ENCODE data around the gene PCDHA1.

PCDHA1 gene

DNA sequence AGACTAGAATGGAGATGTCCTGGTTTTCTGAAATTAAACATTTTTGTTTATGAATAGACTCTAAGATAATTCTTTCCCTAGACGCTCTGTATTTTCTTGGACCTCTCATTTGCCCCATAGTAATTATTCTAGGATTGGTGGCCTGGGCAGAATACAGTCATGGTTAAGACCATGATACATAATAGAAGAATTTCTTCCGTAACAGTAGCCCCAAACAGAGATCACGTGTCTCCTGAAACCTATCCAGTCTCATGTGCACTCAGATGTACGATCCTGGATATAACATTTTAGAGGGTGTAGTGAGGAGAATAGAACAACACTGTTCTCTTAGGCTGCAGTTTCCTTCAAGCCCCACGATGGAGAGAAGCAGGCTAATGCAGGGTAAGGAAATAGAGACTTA, 202.7 kb downstream of the PCDHA1 start:
- DNase-seq (ENCODE audit: low spot score): no peak

DNA sequence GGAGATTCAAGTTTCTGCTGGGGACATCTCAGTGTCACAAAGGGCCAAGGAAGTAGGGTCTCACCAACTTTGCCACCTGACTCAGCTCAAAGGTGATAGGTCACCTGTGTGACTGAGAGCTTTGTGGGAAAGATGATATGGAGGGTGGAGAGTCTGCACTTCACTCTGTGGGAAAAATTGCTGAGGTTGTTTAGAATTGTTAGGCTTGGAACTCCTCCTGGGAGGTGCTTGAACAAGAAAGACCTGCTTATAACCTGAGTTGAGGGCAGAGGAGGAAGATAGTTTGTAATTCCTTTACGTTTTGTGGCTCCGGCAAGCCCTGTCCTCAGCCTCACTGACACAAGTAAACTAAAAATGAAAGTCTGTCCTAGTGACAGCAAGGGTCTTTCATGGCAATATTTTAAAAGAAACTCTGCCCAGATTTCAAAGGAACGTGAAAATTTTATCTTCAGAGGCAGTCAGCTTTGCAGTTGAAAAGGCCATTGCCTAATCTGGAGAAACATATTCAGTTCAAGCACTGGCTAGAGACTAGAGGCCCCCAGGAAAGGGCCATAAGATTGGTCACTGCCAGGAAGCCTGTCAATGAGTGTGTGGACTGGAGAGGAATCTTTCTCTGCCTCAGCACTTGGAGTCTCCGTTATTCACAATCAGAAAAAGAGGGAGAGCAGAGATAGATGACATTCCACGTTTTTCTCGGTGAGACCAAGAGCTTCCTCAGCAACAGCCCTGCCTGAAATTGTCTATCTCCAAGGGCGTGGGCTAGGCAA, 203.5 kb downstream of the PCDHA1 start:
- DNase-seq (ENCODE audit: low spot score): no peak

DNA sequence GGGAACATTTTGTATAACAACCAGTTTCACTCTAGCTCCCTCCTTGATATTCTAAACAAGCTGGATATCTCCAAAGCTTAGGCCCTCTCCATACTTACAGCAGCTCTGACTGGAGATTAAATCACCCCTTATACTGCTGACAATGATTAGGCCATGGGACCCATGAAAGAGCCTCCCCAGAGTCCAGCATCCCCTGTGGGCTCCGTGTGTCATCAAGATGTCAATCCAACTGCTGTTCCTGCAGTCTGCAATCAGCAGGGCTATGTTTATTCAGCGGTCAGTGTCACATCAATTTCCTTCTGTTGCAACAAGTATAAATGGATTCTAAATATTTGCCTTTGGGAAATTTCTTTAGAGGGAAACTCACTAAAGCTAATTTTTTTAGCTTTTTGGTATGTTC, 206.9 kb downstream of the PCDHA1 start:
- DNase-seq (ENCODE audit: low spot score): no peak

DNA sequence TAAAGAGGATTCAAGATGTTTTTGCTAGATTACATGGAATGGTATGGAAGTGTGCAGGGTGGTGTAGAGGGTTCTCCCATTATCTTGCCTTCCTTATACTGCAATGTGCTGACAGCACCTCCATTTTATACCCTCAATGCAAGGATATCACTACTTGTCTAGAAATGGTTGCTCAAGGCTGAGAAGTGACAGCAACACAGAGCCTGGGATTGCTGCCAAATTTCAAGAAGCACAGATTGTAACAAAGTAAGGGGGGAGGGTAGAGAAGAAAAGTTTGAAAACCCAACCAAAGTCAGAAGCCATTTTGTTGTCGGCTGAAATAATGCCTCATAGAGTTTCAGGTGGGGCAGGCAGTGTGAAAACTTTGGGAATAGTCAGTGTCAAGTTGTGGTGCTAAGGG, 210.1 kb downstream of the PCDHA1 start:
- DNase-seq (ENCODE audit: low spot score): no peak

DNA sequence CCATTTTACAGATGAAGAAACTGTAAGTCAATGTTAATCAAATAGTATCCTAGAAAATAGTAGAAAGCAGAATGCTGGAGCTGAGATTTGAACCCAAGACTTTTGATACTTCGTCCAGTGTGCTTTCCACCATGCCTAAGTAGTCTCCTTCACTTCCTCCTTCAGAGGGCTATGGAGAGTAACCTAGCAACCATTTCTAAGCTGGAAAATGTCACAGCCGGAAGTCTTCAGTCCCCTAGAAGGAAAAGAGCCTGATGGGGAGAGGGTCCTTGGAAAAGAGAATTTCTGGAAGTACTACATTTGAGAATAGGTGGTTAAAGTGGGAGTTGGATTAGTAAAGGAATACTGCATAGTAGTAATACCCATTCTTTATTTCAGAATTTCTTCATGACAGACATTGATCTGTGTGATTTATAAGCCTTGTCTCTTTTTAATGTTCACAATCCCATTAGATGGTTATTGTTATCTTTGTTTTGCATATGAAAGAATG, 213.0 kb downstream of the PCDHA1 start:
- no peak for DNase-seq (ENCODE audit: low spot score)

DNA sequence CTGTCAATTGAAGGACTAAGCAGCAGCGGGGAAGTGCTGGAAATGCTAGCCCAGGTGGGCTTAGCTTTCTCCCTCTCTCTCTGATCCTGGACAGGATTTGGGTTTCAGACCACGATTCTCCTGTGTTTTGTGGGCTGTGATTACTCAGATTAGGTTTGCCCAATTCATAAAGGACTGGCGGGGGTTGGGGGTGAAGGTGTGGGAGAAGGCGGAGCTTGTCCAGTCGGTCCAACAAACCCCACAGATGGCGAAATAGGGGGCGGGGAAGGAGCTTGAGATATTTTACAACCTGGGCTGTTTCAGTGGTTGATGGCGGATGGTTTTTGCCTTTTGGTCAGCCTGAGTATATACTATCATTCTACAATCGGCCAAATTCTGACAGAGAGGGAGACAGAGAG, 215.5 kb downstream of the PCDHA1 start:
- no peak for DNase-seq (ENCODE audit: low spot score)

DNA sequence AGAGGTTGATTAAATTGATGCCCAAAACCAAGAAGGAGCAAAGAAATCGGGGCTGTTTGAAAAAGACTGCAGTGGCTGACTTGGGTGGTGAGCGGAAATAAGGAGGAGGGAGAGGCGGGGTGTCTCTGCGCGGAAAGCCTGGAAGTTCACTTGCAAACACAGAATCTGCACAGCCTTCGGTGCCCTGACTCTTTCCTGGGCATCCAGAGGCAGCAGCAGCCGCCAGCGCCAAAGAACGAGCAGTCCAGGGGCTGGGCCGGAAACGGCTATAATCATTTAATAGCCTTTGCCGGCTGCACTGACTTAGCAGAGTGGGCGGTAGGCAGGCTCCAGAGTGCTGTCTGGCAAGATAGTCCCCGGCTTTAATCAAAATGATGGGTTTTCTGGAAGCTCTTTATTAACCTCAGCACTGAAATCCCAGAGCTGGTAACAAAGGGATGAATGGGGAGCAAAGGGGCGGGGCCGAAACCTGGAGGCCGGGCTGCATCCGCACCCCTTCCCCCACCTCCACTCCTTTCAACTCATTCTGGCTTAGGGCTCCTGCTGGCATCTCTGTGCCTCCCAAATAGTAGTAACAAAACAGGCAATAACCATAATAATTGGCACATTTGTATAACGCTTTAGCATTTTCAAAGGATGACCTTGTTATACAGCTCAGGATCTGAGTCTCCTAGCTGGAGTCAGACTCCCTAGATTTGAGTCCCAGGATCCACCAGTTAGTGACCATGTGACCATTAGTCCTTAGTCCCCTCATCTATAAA, 216.1 kb downstream of the PCDHA1 start:
- no peak for DNase-seq (ENCODE audit: low spot score)

DNA sequence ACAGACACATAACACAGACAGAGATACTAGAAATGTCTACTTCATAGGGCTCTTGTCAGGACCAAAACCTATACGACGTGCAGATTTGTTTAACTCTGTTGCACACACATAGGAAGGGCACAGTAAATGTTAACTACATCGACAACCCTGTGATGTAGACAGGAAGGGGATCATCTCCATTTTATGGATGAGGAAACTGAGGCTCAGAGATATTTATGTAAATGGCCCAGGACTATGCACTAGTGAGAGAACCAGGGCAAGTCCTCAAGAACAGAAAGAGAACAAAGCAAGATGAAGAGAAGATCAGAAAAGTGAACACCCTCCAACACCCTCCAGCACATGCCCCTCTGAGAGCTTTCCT, 216.6 kb downstream of the PCDHA1 start:
- no peak for DNase-seq (ENCODE audit: low spot score)

DNA sequence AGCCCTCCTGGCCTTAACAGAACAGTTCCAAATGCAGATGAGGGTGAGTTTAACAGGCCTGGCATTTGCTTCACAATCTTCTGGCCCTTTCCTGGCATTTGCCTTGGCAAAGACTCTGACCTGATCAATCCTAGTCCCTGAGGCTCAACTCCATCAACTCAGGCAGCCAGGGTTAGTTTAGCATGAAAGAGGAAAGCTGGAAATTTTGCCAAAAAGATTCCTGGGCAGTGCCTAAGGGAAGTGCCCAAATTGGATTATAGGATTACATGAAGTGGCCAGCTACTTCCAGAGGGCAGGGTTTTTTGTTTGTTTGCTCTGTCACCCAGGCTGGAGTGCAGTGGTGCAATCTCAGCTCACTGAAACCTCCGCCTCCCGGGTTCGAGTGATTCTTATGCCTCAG, 217.1 kb downstream of the PCDHA1 start:
- DNase-seq (ENCODE audit: low spot score): no peak

DNA sequence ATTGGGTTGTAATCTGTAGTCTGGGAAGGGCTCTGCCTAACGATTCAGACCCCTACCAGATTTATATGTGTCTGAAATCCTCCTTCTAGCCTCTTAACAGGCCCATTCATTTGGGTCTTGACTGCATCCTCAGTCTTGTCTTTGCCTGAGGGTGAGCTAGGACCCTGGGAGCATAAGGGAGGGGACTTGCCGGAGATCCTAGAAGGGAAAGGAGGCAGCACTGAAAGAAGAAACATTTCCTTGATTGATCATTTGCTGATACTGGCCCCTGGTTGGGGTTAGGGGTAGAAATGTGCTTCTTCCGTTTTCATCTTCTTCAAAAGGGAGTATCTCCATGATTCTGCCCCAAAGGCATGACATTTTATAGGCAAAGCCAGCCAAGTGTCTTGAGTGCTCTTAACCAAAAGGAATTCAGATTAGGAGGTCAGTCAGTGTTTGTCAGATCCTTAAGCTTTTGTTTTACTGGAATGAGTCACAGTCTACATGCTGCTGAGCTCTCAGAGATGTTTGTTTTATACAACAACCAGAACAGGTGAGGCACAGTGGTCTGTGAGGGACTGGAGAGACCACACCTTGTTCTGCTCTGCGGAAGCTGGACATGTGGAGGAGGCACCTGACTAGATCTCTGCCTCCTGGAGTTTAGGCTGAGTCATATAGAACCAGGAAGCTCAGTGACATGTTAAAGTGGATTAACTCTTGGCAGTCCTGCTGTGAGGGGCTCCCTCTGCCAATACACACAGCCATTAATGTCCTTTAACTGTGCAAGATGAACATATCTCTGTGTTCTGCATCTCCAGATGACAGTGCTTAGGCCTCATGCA, 218.1 kb downstream of the PCDHA1 start:
- no peak for DNase-seq (ENCODE audit: low spot score)

DNA sequence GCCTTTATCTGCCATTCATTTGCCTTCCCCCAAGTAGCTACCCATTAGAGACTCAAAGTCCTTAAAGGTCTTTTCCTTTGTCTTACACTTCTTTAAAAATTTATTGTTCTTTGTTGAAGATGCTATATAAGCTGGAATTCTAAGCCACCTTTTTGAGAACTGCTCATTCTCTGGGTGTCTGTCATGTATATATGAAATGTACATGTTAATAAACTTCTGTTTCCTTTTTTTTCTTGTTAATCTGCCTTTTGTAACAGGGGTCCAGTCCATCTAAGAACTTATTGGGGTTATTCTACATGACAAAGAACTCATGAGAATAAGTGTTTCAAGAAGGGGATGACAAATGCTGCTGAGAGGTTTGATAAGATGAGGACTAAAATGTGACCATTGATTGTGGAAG, 221.9 kb downstream of the PCDHA1 start:
- DNase-seq (ENCODE audit: low spot score): no peak

DNA sequence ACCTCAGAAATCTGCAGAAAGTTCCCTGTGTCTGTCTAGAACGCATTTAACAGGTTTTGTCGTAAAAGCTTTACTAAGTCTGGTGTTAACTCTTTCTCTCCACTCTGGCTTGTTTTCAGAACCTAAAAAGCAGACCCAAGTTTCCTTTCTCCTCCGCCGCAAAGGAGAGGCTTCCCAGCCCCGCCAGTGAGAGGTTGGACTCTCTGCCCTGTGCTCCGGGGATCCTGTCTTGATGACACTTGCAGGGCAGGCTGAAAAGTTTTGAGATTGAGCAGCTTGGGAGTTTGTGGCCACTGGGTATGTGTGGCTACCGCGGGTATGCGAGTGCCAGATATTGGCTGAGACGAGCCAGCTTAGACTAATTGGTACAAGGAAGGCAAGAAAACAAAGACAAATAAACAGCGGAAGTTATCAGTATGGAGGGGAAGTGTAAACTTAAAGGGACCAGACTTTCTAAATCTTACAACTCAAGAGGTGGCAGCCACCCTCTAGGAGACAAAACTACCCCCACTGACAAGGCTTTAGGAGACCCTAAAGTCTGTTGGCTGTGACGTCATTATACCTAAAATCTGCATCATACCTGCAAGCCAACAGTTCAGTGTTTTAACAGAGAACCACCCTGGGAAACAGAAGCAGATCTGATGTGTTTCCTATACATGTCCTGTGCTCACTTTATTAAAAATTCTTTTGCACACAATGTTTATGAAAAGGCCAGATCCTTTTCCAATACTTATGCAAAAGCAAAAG, 224.3 kb downstream of the PCDHA1 start:
- no peak for DNase-seq (ENCODE audit: low spot score)

DNA sequence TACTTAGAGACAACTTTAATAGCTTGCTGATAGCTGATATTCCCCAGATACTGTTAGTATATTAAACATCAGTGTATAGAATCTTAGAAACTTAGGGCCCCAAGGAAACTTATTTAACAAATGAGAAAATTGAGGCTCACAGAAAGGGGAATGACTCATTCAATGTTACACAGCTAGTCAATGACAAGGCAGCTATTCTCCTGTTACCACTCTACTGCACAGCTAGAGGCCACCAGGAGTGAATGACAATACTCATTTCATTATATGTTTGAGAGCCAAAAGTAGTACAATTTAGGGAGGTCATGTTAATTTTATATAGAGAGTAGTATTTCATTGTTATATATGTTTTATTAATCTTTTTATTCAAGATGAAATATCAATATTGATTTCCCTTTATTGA, 232.0 kb downstream of the PCDHA1 start:
- no peak for DNase-seq (ENCODE audit: low spot score)

DNA sequence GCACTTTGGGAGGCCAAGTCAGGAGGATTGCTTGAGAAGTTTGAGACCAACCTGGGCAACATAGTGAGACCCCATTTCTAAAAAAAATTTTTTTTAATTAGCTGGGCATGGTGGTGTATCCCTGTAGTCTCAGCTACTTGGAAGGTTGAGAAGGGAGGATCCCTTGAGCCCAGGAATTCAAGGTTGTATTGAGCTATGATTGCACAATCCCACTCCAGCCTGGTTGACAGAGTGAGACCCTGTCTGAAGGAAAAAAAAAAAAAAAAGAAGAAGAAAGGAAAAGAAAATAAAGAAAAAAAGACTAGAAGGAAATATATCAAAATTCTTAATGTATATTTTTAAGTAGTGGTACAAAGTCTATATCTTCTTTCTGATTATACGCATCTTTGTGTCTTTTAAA, 236.4 kb downstream of the PCDHA1 start:
- DNase-seq (ENCODE audit: low spot score): no peak

DNA sequence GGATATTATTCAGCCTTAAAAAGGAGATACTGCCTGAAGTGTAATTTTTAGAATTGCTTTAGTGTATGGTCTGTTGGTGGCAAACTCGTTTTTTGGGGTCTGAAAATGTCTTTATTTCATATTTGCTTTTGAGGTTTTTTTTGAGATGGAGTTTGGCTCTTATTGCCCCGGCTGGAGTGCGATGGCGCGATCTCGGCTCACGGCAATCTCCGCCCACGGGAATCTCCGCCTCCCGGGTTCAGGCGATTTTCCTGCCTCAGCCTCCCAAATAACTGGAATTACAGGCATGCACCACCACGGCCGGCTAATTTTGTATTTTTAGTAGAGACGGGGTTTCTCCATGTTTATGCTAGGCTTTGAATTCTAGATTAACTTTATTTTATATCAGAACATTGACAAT, 245.1 kb downstream of the PCDHA1 start:
- DNase-seq (ENCODE audit: low spot score): no peak

DNA sequence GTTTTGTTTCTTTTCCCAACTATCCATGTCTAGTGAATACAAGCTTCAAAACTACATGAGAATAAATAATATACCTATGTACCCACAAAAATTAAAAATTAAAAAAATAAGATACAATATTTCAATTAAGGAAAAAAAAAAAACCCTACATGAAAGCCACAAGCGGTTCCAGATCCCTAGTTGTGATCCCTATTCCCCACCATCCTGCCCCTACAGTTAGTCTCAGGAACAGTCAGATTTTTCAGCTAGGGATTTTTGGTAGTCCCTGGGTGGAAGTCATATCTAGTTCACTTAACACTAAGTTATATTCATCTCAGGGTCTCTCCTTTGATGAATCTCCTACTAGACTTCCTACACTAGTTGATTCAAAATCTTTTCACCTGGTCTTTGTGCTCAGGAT, 246.7 kb downstream of the PCDHA1 start:
- DNase-seq (ENCODE audit: low spot score): no peak

DNA sequence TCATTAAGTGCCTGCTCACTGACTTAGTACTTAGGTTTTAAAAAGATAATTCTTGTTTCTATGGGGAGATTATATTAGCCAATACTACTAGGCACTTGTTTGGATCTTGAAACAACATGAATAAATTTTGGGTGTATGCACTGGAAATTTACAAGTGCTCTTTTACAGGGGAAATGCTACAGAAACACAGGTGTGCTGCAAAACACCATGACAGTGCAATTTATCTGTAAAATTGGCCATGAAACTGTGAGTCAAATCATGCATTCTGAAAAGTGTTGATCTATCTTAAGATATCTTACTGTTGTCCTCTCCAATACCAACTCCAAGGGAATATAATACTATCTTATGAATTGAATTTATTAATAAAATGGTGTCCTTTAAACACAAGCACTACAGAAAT, 253.1 kb downstream of the PCDHA1 start:
- DNase-seq (ENCODE audit: low spot score): no peak

DNA sequence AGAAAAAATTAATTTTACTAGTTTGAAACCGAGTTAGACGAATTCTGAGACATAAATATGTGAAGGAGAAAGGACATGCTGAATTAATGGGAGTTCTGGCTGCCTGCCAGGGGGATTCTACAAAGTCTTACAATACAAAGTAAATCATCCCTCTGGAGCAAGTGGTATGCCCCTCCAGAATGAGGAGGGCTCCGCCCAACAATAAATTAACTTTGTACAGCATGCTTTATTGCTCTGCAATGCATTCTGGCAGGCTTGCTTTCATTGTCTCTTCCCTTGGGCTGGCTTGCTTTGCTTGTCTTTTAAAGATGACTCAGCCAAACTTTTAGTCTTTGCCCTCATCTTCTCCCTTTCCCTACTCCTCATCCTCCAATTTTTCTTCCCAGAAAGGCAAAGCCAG, 253.6 kb downstream of the PCDHA1 start:
- no peak for DNase-seq (ENCODE audit: low spot score)

DNA sequence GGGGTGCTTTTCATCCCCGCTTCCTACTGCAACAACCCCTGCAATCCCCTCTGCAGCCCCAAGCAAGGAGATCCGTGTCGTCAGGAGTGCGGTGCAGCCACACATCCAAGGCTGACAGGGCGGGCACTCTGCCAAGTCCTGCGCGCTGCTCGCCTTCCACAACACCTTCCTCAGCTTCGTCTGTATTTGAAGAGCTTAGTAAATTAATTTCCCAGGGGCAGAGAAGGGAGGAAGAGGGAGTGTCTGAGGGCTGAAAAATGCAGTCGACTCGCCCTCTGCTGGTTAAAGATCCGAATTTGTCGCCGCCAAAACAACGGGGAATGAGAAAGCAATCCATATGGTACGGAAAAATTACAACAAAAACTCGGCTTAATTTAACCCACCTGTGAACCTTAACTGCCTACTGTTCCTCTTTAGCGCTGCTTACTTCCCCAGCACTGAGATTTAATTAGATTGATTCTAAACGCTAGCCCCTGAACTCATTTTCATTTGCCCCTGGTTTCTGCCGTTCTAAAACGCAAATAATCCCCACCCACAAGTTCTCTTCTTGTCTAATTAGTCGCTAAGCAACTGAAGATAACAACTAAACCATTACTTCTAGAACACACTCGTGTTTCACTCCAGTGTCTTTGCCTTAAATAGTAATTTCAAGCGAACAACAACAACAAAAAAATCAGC, 254.3 kb downstream of the PCDHA1 start:
- no peak for DNase-seq (ENCODE audit: low spot score)

DNA sequence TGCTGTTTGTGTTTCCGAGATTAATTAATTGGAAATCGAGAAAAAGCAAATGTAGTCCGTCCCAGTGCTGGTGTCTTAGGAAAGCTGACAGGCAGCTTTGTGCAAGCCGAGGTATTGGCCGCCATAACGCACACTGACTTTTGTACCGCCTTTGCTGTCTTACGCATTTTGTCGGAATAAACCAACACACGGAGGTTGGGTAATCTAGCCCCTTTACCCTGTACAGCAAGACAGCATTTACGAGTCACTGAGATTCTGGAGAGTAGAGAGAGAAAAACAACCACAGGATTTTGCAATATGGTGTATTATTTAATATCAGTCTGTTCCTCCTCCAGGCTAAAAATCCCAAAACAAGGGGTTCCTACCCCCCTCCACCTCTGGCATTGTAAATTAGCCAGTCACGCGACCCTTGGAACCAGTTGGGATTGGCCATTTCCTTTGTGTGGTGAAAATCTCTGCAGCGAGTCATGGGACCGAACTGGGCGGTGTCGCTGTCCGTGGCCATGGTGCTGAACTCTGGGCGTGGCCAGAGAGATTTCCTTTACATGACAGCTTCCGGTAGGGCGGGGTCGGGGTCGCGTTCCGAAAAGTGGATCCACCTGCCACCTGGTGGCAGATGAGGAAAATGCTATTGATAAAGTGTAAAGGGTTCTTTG, 255.0 kb downstream of the PCDHA1 start:
- DNase-seq (ENCODE audit: low spot score): peak; percentile 52

DNA sequence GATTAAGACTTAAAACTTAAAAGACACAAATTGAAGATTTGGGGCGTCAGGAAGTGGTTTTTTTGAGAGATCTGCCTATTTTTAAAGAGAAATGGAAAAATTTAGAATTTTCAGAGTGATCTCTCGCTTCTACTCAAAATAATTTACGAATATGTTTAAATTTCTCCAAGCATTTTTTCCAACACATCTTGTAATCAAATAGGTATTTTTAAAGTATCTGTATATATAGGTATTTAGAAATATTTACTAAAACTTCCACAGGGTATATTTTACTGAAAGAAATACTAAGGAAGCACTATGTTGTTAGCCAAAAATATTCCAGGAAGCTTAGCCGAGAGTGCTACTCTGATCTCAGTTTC, 255.5 kb downstream of the PCDHA1 start:
- no peak for DNase-seq (ENCODE audit: low spot score)
